Measurements from ENCODE around the gene UCK1.

The UCK1 gene

GRCh38 chr9:131495785-131496184, 35.3 kb downstream of the UCK1 start:
- no peak for DNase-seq

DNA sequence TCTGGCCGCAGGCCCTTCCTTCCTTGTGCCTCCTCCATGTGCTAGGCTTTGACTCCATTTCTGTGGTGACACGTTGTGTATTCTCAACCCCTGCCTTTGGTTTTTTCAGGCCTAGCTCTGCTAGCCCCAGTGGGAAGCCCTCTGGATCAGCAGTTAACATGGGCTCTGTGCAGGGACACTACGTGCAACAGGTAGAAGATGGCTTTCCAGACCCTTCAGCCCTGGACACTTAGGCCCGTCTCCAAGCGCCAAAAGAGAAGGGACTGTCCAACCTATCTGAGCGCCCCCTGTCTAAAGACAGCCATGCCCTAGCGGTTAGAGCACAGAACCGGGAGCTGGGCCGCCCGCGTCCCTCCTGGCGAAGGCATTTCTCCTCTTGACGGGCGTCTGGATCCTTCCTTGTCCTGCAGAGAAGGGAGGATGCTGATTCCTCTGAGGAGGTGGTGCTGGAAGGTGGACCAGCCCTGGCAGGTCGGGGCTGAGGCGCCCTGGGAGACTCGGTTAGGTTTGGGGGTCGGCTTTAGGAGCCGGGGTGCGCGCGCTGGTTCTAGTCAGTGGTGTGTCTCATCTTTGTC, 36.7 kb downstream of the UCK1 start:
- DNase-seq = no peak

DNA sequence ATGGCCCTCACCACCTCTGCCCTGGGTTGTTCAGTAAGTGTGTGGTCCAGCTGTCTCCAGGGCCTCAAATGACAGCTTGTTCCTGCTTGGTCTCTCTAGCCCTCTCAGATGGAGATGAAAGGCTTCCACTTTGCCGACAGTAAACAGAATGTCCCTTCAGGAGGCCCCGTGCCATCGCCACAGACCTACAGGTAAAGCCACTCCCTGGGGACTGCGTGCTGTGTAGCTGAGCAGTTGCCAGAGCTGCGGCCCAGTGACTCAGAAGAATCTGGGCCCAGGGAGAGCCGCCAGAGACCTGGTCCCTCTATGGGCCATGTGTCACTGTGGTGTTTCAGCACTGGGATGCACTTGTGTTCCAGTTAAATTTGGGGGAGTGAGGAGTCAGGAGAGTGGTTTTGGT, 39.0 kb downstream of the UCK1 start:
- DNase-seq = no peak

DNA sequence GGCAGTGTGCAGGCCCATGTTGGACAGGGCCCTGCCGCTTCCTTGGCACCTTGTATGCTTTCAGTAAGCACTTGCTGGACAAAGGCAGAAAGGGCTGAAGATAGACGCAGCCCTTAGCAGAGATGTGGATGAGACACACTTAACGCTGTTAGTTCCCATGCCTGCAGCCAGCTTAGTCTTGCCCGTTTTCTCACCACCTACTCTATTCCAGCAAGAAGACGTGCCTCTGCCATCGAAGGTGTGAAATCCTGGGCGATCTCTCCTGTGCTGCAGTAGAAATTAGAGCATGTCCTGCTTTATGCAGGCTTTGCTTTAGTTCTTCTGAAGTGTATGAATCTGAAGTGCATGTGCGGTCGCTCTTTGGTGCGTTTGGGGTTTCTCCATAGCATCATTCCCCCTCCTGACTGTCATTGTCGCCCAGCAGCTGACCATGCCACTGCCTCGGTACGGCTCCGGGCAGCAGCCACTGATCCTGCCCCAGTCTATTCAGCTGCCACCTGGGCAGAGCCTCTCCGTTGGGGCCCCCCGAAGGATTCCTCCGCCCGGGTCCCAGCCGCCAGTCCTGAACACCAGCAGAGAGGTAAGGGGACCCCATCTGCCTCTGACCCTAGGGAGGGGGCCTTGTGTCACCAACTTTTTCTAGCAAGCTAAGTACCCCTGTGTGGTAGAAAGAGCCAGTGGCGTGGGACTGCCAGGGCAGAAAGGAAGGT, 39.9 kb downstream of the UCK1 start:
- DNase-seq = no peak

GRCh38 chr9:131490514-131490913, 40.5 kb downstream of the UCK1 start:
- DNase-seq = no peak

- peak; percentile 24 for DNase-seq
Observed at GRCh38 chr9:131487621-131488031, 43.4 kb downstream of the UCK1 start.

DNA sequence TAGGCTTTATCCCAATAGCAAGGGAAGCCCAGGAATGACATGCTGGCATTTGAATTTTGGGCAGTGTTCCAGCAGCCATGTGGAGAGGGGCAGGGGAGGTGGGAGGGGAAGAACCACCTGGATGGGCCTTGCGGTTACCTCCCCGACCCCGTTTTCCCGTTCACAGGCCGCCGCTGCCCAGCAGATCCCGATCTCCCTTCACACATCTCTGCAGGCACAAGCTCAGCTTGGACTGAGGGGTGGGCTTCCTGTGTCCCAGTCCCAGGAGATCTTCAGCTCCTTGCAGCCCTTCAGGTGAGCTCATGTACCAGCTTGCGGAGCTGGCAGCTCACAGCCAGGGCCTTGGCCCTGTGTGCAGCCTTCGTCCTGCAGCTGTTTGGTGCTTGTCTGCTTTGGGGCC, 44.1 kb downstream of the UCK1 start:
- no peak for DNase-seq

GRCh38 chr9:131485728-131486422, 45.2 kb downstream of the UCK1 start:
- DNase-seq = no peak

DNA sequence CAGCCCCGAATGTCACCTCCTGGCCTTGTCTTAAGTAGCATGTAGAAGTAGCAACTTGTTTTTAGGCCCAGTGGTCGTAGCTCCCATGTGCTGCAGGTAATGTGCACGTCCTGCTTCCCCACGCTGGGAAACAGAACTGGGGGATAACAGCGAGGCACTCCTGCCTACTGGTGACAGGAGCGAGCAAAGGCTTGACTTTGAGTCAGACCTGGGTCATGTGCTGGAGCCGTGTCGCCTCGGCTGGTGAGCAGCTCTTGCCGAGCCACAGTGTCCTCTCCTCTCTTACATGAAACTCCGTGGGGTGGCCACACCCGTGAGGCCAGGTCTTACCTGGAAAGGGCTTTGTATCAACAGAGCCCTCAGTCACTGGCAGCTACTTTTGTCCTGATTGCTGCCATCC, 45.9 kb downstream of the UCK1 start:
- DNase-seq = no peak

DNA sequence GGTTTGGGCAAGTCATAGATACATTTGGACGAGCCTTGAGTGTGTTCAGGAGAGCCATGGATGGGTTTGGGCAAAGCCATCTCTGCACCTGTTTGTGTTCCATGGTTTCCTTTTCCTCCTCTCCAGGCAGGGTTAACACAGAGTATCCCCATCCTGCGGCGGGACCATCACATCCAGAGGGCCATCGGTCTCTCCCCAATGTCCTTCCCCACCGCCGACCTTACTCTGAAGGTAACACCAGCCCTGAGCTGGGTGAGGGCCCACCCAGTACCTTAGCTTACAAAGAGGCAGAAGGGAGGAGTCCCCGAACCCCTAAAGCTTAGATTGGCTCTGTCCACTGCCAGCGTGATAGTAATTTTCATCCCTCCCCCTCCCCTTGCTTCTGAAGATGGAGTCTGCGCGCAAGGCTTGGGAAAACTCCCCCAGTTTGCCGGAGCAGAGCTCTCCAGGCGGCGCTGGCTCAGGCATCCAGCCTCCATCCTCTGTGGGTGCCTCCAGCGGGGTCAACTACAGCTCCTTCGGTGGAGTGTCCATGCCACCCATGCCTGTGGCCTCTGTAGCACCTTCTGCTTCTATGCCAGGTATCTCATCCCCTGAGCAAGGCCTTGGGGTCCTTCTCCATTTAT, 46.4 kb downstream of the UCK1 start:
- no peak for DNase-seq

DNA sequence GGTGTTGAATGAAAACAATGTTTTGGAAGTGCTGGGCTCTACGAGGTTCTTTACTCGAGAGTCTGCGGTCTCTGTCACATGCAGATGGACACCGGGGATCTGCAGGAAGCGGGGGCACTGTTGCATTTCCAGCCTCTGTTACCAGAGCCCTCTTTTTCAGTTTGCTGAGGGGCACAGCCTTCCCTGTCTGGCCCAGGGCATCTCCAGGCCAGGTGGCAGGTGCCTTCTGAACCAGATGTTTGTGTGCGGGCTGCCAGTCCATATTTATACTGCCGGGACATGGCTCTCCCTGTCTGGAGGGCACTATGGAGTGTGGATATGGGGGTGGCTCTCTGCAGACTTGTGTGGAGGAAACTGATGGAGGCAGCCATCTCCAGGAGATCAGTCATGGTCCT, 47.0 kb downstream of the UCK1 start:
- no peak for DNase-seq

GRCh38 chr9:131483319-131484050, 47.6 kb downstream of the UCK1 start:
- no peak for DNase-seq

- no peak for DNase-seq
Observed at GRCh38 chr9:131482343-131483006, 48.6 kb downstream of the UCK1 start.

GRCh38 chr9:131481441-131482342, 49.4 kb downstream of the UCK1 start:
- DNase-seq = no peak

DNA sequence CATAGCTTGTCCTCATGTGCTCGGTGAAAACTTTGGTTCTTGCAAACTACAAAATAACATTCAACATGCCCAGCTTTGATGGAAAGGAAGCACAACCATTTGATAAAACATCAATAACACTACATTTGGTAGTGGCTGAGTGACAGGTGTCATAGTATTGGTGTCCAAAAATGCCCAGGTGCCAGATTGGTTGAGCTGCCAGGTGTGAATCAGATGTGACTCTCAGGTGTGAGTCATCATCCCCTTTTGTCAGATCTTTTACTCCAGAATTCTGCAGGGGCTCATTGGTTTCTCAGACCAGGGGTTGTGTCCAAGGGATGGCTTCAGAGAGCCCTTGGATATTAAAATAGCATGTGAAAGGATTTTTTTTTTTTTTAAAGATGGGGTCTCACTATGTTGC, 50.8 kb downstream of the UCK1 start:
- no peak for DNase-seq

DNA sequence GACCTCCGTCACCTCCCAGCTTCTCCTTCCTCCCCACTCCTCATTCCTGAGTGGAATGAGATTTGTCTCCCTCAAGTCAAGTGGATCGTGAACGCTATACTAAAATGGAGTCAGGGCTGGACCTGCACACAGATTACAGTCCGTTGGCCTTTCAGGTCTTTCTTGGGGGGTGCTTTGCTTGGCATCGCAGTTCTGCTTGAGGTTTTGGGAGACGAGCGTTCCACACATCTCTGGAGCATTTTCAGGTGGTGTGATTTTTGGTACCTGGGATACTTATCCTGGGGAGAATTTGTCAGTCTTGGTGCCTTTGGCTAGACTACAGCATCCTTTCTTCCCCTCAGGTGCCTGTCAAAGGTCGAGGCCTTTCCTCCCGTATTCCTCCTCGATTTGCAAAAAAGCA, 52.2 kb downstream of the UCK1 start:
- no peak for DNase-seq

GRCh38 chr9:131478421-131478868, 52.6 kb downstream of the UCK1 start:
- DNase-seq = peak; percentile 39

- no peak for DNase-seq
Observed at GRCh38 chr9:131477816-131478419, 53.1 kb downstream of the UCK1 start.

DNA sequence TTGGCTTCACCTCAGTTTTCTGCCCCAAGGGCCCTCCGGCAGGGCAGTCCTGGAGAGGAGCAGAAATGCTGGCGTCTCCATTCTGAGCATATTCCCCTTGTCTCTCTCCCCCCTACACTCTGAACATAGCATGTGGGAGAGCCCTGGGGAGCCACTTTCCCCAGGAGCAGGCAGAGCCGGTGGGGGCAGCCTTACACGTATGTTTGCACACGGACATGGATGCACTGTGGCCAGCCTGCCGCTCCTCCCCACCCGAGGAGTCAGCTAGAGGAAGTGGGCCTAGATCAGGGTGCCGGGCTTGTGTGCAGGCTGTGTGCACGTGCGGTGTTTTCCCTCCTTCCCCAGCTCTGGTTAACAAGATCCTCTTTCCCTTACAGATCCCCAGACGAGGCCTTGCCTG, 53.7 kb downstream of the UCK1 start:
- no peak for DNase-seq

DNA sequence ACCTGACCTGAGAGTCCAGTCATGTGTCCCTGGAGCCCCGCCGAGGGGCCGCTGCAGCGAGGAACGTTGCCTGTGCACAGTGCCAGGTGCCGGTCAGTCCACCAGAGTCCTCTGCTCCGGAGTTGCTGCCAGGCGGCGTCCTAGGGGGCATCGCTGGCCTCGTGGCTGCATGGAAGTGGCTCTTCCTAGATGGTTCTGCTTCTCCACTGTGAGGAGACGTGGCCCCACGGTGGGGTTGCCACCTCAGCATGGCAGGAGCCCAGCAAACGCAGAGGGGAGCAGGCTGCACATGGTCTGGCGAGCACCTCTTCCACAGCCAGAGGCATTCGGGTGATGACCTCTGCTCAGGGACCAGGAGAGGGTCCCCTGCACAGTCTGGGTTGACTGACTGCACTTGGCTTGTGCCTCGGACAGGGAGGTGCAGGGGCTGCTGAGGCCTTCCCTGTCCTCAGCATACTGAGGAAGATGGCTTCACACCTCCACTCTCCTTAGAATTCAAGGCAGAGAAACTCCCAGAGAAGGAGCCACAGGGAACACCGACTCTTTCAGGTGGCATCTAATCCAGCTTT, 54.2 kb downstream of the UCK1 start:
- no peak for DNase-seq
